Measurements from ENCODE around the gene WRAP73.

GRCh38 chr1:3672971-3673361 is 23.1 kb upstream of the WRAP73 start:
- TF ChIP-seq, protein P1, sequence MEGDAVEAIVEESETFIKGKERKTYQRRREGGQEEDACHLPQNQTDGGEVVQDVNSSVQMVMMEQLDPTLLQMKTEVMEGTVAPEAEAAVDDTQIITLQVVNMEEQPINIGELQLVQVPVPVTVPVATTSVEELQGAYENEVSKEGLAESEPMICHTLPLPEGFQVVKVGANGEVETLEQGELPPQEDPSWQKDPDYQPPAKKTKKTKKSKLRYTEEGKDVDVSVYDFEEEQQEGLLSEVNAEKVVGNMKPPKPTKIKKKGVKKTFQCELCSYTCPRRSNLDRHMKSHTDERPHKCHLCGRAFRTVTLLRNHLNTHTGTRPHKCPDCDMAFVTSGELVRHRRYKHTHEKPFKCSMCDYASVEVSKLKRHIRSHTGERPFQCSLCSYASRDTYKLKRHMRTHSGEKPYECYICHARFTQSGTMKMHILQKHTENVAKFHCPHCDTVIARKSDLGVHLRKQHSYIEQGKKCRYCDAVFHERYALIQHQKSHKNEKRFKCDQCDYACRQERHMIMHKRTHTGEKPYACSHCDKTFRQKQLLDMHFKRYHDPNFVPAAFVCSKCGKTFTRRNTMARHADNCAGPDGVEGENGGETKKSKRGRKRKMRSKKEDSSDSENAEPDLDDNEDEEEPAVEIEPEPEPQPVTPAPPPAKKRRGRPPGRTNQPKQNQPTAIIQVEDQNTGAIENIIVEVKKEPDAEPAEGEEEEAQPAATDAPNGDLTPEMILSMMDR (IDR thresholded peaks at IDR 0.05), result no peak
- TF ChIP-seq POLR2AphosphoS5 (IDR thresholded peaks at IDR 0.05), result no peak
- no peak for TF ChIP-seq POLR2A (IDR thresholded peaks at IDR 0.05)
